ENCODE results near the gene CFAP46.
"Not testable (repeated sequence)": the region's sequence is repeated elsewhere in the genome, so short reads cannot be mapped to it uniquely, and the experiment has no call there.

Gene CFAP46

DNA sequence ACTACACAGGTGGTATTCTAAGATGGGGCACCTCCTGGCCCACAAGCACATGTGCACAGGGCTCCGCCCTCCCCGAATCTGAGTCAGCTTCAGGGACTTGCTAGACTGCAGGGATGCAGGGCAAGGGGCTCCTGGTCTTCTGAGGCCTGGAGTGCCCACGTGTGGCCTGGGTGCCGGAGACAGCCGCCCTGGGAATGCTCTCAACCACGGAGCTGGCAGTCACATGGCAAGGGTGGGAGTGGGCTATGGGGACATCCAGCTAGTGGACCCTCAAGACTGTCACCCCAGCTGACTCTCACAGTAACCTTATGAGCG is 42.7 kb downstream of the CFAP46 start:
- TF ChIP-seq, protein P1, sequence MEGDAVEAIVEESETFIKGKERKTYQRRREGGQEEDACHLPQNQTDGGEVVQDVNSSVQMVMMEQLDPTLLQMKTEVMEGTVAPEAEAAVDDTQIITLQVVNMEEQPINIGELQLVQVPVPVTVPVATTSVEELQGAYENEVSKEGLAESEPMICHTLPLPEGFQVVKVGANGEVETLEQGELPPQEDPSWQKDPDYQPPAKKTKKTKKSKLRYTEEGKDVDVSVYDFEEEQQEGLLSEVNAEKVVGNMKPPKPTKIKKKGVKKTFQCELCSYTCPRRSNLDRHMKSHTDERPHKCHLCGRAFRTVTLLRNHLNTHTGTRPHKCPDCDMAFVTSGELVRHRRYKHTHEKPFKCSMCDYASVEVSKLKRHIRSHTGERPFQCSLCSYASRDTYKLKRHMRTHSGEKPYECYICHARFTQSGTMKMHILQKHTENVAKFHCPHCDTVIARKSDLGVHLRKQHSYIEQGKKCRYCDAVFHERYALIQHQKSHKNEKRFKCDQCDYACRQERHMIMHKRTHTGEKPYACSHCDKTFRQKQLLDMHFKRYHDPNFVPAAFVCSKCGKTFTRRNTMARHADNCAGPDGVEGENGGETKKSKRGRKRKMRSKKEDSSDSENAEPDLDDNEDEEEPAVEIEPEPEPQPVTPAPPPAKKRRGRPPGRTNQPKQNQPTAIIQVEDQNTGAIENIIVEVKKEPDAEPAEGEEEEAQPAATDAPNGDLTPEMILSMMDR (IDR thresholded peaks at IDR 0.05; ENCODE audit: low read length, missing control alignments) = no peak
- no peak for DNase-seq (ENCODE audit: low read depth)

DNA sequence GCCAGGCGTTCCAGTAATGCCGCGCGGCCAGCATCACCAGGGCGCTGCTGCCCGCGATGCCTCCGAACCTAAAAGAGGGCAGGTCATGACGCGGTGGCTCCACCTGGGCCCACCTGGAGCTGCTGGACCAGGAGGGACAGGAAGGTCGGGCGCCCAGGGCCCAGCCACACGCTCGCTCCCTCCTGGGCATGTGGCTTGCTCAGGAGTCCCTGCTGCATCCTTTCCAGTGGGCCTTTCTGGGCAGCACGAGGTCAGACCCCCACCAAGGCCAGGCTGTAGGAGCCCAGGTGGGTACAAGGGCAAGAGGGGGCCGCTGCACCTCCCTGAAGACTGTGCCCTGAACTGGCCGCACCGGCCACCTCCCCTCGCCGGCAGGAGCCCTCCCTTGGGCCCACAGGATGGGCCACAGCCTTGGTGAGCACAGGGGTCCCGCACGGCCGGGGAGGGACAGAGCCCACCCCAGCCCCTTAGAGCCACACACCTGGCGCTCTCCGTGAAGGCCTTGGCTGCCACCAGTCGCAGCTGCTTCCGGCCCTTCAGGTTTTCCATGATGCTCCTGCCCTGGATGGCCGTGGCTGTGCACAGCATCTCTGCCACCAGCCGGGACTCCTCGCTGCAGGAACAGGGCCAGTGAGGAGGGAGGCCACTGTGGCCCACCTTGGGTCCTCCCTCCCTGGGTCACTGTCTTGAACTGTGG is 43.2 kb downstream of the CFAP46 start:
- no peak for DNase-seq (ENCODE audit: low read depth)
- TF ChIP-seq, protein P1 (IDR thresholded peaks at IDR 0.05; ENCODE audit: low read length, missing control alignments) = no peak
- no peak overlapping the region for H3K4me3 ChIP-seq (replicated peaks; ENCODE audit: low read depth, low read length)

More for the DNA sequence above, 42.7 kb downstream of the CFAP46 start:
- no peak overlapping the region for H3K4me3 ChIP-seq (replicated peaks; ENCODE audit: low read depth, low read length)

DNA sequence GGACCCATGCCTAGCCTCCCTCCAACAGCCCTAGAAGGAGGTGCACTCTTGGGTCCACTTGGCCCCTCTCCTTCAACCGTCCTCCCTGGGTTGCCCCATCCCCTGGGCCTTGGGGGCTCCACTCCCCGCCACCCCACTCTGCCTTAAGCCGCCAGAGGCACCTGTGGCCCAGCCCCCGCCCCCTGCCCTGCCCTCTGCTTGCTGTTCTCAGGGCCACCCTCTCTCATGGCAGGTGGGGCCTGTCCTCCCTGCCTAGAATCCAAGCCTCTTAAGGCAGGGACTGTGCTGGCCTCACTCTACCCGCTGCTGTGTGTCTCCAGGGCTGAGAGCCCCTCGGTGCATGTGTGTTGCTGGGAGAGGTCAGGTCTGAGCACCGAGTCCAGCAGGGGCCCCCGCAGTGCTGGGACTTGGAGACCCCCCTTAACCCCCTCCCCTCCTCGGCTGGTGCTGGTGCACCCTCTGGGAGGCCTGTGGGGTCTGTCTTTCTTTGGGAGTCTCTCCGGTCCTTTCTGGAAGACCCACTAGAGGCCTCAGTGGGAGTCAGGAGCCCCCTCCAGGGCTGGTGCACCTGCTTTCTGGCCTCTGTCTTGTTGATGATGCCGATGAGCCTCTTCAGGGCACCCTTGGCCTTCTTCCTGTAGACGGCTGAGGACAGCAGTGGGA is 43.8 kb downstream of the CFAP46 start:
- TF ChIP-seq, protein P1 (IDR thresholded peaks at IDR 0.05; ENCODE audit: low read length, missing control alignments) = no peak
- DNase-seq (ENCODE audit: low read depth) = no peak

DNA sequence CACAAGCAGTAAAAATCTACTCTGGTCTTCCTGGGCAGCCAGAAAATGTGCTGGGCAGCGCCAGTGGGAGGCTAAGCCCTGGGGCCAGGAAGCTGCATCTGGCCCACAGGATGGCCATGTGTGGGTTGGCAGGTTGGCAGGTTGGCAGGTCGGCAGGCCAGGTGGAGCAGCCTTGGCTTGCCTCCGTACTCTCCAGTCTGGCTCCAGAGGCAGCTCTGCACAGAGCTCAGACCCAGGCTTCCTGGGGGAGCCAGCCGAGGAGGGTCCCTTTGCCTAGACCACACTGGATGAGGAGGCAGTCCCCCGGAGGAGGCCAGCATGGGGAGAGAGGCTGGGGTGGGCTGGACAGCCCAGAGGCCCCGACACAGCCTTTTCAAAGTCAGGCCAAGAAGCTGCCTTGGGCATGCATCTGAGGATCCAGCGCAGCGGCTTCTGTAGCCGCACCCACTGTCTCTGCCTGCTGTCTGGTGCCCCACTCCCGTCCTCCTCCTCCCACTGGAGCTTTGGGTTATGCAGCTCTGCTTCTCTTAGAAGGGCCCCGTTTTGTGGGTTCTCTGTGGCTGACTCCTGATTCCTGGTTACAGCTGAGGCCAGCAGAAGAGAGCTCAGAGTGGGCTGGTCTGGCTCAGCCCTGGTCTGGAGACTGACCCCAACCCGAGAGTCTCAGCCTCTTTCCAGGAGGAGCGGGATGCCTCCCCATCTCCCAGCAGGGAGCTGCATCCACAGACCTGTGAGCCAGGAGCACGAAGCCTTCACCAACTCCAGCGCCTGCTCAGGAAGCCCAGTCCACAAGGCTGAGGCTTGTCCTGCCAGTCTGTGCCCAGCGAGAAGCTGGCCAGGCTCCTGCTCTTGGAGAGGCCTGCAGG is 44.6 kb downstream of the CFAP46 start:
- DNase-seq (ENCODE audit: low read depth) = no peak
- no peak overlapping the region for H3K4me3 ChIP-seq (replicated peaks; ENCODE audit: low read depth, low read length)
- TF ChIP-seq, protein P1 (IDR thresholded peaks at IDR 0.05; ENCODE audit: low read length, missing control alignments) = no peak

More for the DNA sequence above, 43.8 kb downstream of the CFAP46 start:
- H3K4me3 ChIP-seq (replicated peaks; ENCODE audit: low read depth, low read length) = no peak overlapping the region

DNA sequence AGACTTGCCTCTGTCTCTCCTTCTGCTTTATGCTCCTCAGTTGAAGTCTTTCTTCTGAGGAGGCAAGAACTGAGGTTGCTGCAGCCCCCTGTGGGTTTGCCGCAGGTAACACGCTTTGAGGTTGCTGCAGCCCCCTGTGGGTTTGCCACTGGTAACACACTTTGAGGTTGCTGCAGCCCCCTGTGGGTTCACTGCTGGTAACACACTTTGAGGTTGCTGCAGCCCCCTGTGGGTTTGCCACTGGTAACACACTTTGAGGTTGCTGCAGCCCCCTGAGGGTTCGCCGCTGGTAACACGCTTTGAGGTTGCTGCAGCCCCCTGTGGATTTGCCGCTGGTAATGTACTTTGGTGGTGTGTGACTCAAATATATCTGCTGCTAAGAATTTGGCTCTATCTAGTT is 48.6 kb downstream of the CFAP46 start:
- TF ChIP-seq, protein P1 (IDR thresholded peaks at IDR 0.05; ENCODE audit: low read length, missing control alignments) = peak; percentile 31
- DNase-seq (ENCODE audit: low read depth) = peak; percentile 13
- not testable (repeated sequence) for H3K4me3 ChIP-seq (replicated peaks; ENCODE audit: low read depth, low read length)

DNA sequence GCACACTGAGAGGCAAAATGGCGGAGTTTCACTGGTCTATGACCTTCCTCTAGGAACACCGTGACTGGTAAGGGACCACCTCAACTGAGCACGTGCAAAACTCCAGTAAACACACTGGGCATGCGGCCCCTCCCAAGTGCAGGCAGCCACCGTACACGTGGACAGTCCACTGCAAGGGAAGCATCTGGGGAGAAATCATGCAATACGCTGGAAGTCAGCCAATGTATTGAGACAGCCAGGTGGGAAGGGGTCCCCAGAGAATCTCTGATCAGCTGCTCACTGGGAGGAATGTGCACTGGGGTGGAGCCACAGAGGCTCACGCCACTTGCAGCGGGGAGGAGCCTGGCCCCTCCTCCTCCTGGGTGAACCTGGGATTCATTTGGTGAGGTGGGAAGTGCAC is 49.3 kb downstream of the CFAP46 start:
- DNase-seq (ENCODE audit: low read depth) = no peak
- H3K4me3 ChIP-seq (replicated peaks; ENCODE audit: low read depth, low read length) = no peak overlapping the region
- TF ChIP-seq, protein P1 (IDR thresholded peaks at IDR 0.05; ENCODE audit: low read length, missing control alignments) = no peak

All from fibroblast of pulmonary artery (primary cell).